ENCODE measurements around the gene MRPL39. TPM values are rescaled to one million over a fixed set of nuclear protein-coding genes. Genes with fewer than 3 reads are reported as not detected.
A peak's percentile ranks its signal among the peaks of the same experiment; 100 is the strongest.

MRPL39 gene
- total and polyA plus RNA-seq, 10 donors = 14.4 to 34.3 (median 20.8) TPM

DNA sequence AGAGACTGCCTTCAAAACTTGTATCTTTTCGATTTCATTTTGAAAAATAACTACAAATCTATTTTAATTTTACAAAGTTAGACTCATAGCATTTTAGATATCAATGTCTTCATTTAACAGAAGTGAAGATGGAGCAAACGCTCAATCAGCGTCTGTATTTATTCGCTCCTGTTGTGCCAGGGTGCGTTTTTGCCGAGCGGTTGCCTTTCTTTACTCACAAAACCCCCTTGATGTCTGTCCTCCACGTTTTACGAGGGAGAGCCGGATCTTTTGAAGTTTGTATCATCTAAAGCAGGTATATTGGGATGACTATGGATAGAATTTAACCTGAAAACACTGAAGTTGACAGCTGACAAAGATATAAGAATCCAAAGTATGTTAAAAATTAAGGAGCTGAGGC lies 44.6 kb downstream of the MRPL39 start:
- Histone ChIP-seq H3K4me1 (peaks cover 22 to 81% (median 49%) of the 10 kb centered on the region in 6 donors), H3K27ac (peak overlapping the region; percentile 61 to 88 (median 81)), H3K27me3 (replicated peaks in 1 of 7) (no peaks in the 10 kb centered on the region), H3K9me3 (no peaks in the 10 kb centered on the region), H3K36me3 (no peaks in the 10 kb centered on the region), H3K4me3 (peak overlapping the region; percentile 52 to 72 (median 60))
- intact Hi-C loops (cut with DNase I; ENCODE audit: low total_unique reads) = no loop called here
- no peak for DNase-seq
- TF ChIP-seq POLR2AphosphoS5 (IDR thresholded peaks at IDR 0.05) (no peak), POLR2A (IDR thresholded peaks at IDR 0.05) (no peak)
- TF ChIP-seq, protein P1, sequence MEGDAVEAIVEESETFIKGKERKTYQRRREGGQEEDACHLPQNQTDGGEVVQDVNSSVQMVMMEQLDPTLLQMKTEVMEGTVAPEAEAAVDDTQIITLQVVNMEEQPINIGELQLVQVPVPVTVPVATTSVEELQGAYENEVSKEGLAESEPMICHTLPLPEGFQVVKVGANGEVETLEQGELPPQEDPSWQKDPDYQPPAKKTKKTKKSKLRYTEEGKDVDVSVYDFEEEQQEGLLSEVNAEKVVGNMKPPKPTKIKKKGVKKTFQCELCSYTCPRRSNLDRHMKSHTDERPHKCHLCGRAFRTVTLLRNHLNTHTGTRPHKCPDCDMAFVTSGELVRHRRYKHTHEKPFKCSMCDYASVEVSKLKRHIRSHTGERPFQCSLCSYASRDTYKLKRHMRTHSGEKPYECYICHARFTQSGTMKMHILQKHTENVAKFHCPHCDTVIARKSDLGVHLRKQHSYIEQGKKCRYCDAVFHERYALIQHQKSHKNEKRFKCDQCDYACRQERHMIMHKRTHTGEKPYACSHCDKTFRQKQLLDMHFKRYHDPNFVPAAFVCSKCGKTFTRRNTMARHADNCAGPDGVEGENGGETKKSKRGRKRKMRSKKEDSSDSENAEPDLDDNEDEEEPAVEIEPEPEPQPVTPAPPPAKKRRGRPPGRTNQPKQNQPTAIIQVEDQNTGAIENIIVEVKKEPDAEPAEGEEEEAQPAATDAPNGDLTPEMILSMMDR (IDR thresholded peaks at IDR 0.05 in 8 of 11, conservative IDR thresholded peaks at IDR 0.05 in 3 of 11) = no peak
- 17 to 43% (median 24%) methylated on average over 10 of the region's 10 CpGs for WGBS, 5 donors

DNA sequence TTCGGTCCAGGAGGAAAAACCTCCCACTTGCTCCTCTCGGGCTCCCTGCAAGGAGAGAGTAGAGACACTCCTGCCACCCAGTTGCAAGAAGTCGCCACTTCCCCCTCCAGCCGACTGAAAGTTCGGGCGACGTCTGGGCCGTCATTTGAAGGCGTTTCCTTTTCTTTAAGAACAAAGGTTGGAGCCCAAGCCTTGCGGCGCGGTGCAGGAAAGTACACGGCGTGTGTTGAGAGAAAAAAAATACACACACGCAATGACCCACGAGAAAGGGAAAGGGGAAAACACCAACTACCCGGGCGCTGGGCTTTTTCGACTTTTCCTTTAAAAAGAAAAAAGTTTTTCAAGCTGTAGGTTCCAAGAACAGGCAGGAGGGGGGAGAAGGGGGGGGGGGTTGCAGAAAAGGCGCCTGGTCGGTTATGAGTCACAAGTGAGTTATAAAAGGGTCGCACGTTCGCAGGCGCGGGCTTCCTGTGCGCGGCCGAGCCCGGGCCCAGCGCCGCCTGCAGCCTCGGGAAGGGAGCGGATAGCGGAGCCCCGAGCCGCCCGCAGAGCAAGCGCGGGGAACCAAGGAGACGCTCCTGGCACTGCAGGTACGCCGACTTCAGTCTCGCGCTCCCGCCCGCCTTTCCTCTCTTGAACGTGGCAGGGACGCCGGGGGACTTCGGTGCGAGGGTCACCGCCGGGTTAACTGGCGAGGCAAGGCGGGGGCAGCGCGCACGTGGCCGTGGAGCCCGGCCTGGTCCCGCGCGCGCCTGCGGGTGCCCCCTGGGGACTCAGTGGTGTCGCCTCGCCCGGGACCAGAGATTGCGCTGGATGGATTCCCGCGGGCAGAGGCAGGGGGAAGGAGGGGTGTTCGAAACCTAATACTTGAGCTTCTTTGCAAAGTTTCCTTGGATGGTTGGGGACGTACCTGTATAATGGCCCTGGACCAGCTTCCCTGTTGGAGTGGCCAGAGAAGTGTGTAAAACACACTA lies 45.3 kb downstream of the MRPL39 start:
- TF ChIP-seq POLR2AphosphoS5 (IDR thresholded peaks at IDR 0.05) (peak; percentile 35 to 85 (median 68)), POLR2A (IDR thresholded peaks at IDR 0.05) (no peak)
- TF ChIP-seq, protein P1 (IDR thresholded peaks at IDR 0.05 in 8 of 11, conservative IDR thresholded peaks at IDR 0.05 in 3 of 11) = peak in 6 of 11 experiments; percentile 8 to 39 (median 30)
- H3K27me3 ChIP-seq (replicated peaks in 1 of 7) = no peaks in the 10 kb centered on the region
- H3K27ac ChIP-seq = peak overlapping the region; percentile 61 to 88 (median 81)
- H3K4me3 ChIP-seq = peak overlapping the region; percentile 52 to 72 (median 60)
- no peaks in the 10 kb centered on the region for H3K36me3 ChIP-seq
- intact Hi-C loops (cut with DNase I; ENCODE audit: low total_unique reads) = no loop called here
- DNase-seq = peak; percentile 90
- H3K4me1 ChIP-seq = peaks cover 20 to 75% (median 47%) of the 10 kb centered on the region in 6 donors
- H3K9me3 ChIP-seq = no peaks in the 10 kb centered on the region
- 1 to 3% (median 1%) methylated on average over 43 to 74 of the region's 74 CpGs for WGBS, 5 donors

DNA sequence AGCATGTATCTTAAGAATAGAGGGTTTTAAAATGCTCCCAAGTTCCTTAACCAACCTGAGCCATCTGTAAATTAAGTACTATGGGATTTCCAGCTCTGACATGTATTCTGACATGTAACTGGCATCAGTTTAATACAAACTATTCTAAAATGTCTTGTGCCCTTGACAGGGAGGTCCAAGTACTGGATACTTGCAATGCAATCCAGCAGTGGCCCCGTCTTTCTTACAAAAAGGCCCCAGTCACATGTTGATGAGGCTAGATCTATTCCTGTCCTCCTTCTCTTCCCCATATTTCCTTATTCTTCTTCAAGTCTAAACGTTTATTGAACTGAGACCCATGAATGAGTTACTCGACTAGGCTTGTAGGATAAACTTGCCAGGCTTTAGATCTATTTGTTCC lies 46.4 kb downstream of the MRPL39 start:
- no peak for TF ChIP-seq POLR2A (IDR thresholded peaks at IDR 0.05)
- TF ChIP-seq POLR2AphosphoS5 (IDR thresholded peaks at IDR 0.05) = no peak
- TF ChIP-seq, protein P1 (IDR thresholded peaks at IDR 0.05 in 8 of 11, conservative IDR thresholded peaks at IDR 0.05 in 3 of 11) = no peak
- intact Hi-C loops (cut with DNase I; ENCODE audit: low total_unique reads) = no loop called here
- Histone ChIP-seq H3K4me3 (peak overlapping the region in 1 of 8 donors; percentile 72), H3K27ac (peak overlapping the region in 5 of 8 donors; percentile 5 to 88 (median 79)), H3K36me3 (no peaks in the 10 kb centered on the region), H3K4me1 (peaks cover 19 to 64% (median 45%) of the 10 kb centered on the region in 6 donors), H3K9me3 (no peaks in the 10 kb centered on the region), H3K27me3 (replicated peaks in 1 of 7) (no peaks in the 10 kb centered on the region)
- DNase-seq = no peak
- WGBS, 5 donors = 57 to 71% (median 68%) methylated on average over 3 of the region's 3 CpGs

DNA sequence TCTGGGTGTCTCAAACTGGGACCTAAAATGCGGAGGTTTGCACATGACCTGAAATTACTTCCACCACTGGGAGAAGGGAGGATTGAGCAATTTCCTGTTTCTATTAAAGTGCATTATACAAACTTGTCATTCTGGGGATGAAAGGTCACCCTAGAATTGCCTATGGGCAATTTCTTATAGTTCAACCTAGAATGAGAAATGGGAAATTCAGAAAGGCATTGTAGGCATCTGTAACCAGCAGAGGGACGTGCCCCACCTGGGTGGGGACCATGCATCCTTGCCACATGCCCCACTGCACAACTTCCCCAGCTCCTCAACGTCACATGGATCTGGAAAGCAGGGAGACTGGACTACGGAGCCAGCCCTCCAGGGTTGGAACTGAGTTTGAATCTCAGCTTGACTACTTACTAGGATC lies 47.0 kb downstream of the MRPL39 start:
- TF ChIP-seq POLR2A (IDR thresholded peaks at IDR 0.05) (no peak), POLR2AphosphoS5 (IDR thresholded peaks at IDR 0.05) (no peak)
- TF ChIP-seq, protein P1 (IDR thresholded peaks at IDR 0.05 in 8 of 11, conservative IDR thresholded peaks at IDR 0.05 in 3 of 11) = no peak
- 42 to 71% (median 60%) methylated on average over 4 of the region's 4 CpGs for WGBS, 5 donors
- intact Hi-C loops (cut with DNase I; ENCODE audit: low total_unique reads) = no loop called here
- H3K36me3 ChIP-seq = no peaks in the 10 kb centered on the region
- no peaks in the 10 kb centered on the region for H3K9me3 ChIP-seq
- no peaks in the 10 kb centered on the region for H3K27me3 ChIP-seq (replicated peaks in 1 of 7)
- DNase-seq = no peak
- peaks cover 17 to 58% (median 44%) of the 10 kb centered on the region in 6 donors for H3K4me1 ChIP-seq
- peak overlapping the region in 3 of 8 donors; percentile 5 to 88 (median 87) for H3K27ac ChIP-seq
- no peak overlapping the region for H3K4me3 ChIP-seq
